Kidney capillary endothelial cell (primary cell): ENCODE measurements around the gene SLAMF1.

Source experiments
- DNase-seq: peaks from one replicate; pipeline ENCODE4 v3.0.0-alpha.2; 2018; ENCODE audit warnings: low spot score

The SLAMF1 gene

GRCh38 chr1:160623862-160624261 lies 23.0 kb downstream of the SLAMF1 start:
- no peak for DNase-seq

GRCh38 chr1:160623227-160623633 lies 23.6 kb downstream of the SLAMF1 start:
- no peak for DNase-seq

GRCh38 chr1:160622501-160623226 lies 24.2 kb downstream of the SLAMF1 start:
- DNase-seq, result no peak

GRCh38 chr1:160621633-160622413 lies 25.0 kb downstream of the SLAMF1 start:
- DNase-seq, result no peak

GRCh38 chr1:160620942-160621632 lies 25.8 kb downstream of the SLAMF1 start:
- no peak for DNase-seq

- no peak for DNase-seq
Measured at GRCh38 chr1:160619742-160620277, 27.0 kb downstream of the SLAMF1 start.

GRCh38 chr1:160618763-160619274 lies 28.0 kb downstream of the SLAMF1 start:
- peak; percentile 14 for DNase-seq

- DNase-seq, result no peak
Measured at GRCh38 chr1:160618327-160618726, 28.5 kb downstream of the SLAMF1 start.

- no peak for DNase-seq
Measured at GRCh38 chr1:160615660-160616059, 31.2 kb downstream of the SLAMF1 start.

- no peak for DNase-seq
Measured at GRCh38 chr1:160614410-160614809, 32.4 kb downstream of the SLAMF1 start.

GRCh38 chr1:160612613-160613218 lies 34.1 kb downstream of the SLAMF1 start:
- no peak for DNase-seq

- DNase-seq, result no peak
Measured at GRCh38 chr1:160610569-160611242, 36.1 kb downstream of the SLAMF1 start.

GRCh38 chr1:160608941-160609340 lies 37.9 kb downstream of the SLAMF1 start:
- DNase-seq, result no peak

- no peak for DNase-seq
Measured at GRCh38 chr1:160608514-160608913, 38.3 kb downstream of the SLAMF1 start.

- no peak for DNase-seq
Measured at GRCh38 chr1:160608057-160608456, 38.8 kb downstream of the SLAMF1 start.

GRCh38 chr1:160607672-160608032 lies 39.2 kb downstream of the SLAMF1 start:
- DNase-seq, result no peak

GRCh38 chr1:160607011-160607671 lies 39.7 kb downstream of the SLAMF1 start:
- DNase-seq, result peak; percentile 91

GRCh38 chr1:160606611-160607010 lies 40.2 kb downstream of the SLAMF1 start:
- DNase-seq, result no peak

- DNase-seq, result no peak
Measured at GRCh38 chr1:160605792-160606479, 40.9 kb downstream of the SLAMF1 start.

GRCh38 chr1:160605205-160605604 lies 41.6 kb downstream of the SLAMF1 start:
- DNase-seq, result no peak
